T-cell (primary cell): Measurements from ENCODE around the gene LRP1B. TPM values are rescaled to one million over a fixed set of nuclear protein-coding genes. Genes with fewer than 3 reads are reported as not detected.

ENCODE experiments used
- ATAC-seq, 4 experiments: fragments of 200-7000 bp in 3 of 4; fragments of 150-1000 bp in 1 of 4; cut with Tn5 transposase; replicated peaks in 1 of 4; 1 replicate in 3 of 4; 2 replicates in 1 of 4; pipeline ENCODE4 v1.10.0; 2021; ENCODE audit warnings: moderate library complexity in 3 of 4, mild to moderate bottlenecking in 2 of 4, moderate number of reproducible peaks in 1 of 4
- CTCF ChIA-PET, 2 donors: fragments of 300-600 bp; sonication (Branson Sonifier 250); formaldehyde crosslinking; loops; one replicate each; lab custom pipeline; 2022; ENCODE audit warnings: antibody characterized with exemption in 2 of 2; lab: Charles Lee
- POLR2A ChIA-PET, 2 donors: fragments of 300-600 bp; sonication (Branson Sonifier 250); formaldehyde crosslinking; loops; one replicate each; lab custom pipeline; 2022; ENCODE audit warnings: antibody characterized with exemption in 2 of 2; lab: Charles Lee
- DNase-seq, 35 experiments: peaks; one replicate each; pipeline versions ENCODE4 v3.0.0 to v3.0.0-alpha.2; 2013 to 2023
- H3K27ac ChIP-seq: one replicate; pipeline ENCODE4 v1.5.1; 2013; ENCODE audit warnings: low read length
- H3K27me3 ChIP-seq, 2 experiments: replicated peaks in 1 of 2; 1 replicate in 1 of 2; 2 replicates in 1 of 2; pipeline versions ENCODE4 v1.6.1 to v1.7.0; 2013; ENCODE audit warnings: low read length in 1 of 2, mixed read lengths in 1 of 2; ENCODE audit not compliant: control insufficient read depth in 2 of 2, insufficient read depth in 2 of 2; ENCODE audit errors: extremely low read depth in 1 of 2
- H3K36me3 ChIP-seq, 2 donors: 1 replicate in 1 of 2; 2 replicates in 1 of 2; pipeline versions ENCODE4 v1.6.1 to v1.7.0; 2013; ENCODE audit warnings: low read length in 1 of 2; ENCODE audit not compliant: control insufficient read depth in 2 of 2, insufficient read depth in 1 of 2; ENCODE audit errors: extremely low read depth in 1 of 2
- H3K4me1 ChIP-seq, 2 experiments: 1 replicate in 1 of 2; 2 replicates in 1 of 2; pipeline versions ENCODE4 v1.6.1 to v1.7.0; 2013; ENCODE audit warnings: low read length in 2 of 2, mixed read lengths in 1 of 2; ENCODE audit not compliant: insufficient read depth in 2 of 2, control insufficient read depth in 1 of 2; ENCODE audit errors: extremely low read depth in 1 of 2
- H3K4me3 ChIP-seq, 2 donors: 1 replicate in 1 of 2; 2 replicates in 1 of 2; pipeline versions ENCODE4 v1.5.1 to v1.7.0; 2013; ENCODE audit warnings: mild to moderate bottlenecking in 2 of 2, low read length in 1 of 2, moderate library complexity in 1 of 2; ENCODE audit not compliant: control insufficient read depth in 1 of 2; ENCODE audit errors: extremely low read depth in 1 of 2
- H3K9me3 ChIP-seq: 2 replicates; pipeline ENCODE4 v1.7.0; 2013
- H3K27ac Mint-ChIP-seq, 2 donors: one replicate each; pipeline ENCODE4 v1.8.0; 2020 to 2021; ENCODE audit warnings: mild to moderate bottlenecking in 2 of 2, mixed read lengths in 2 of 2
- H3K27me3 Mint-ChIP-seq, 2 donors: one replicate each; pipeline ENCODE4 v1.8.0; 2021 to 2022; ENCODE audit warnings: mixed read lengths in 2 of 2
- H3K36me3 Mint-ChIP-seq: one replicate; pipeline ENCODE4 v1.8.0; 2021; ENCODE audit warnings: mixed read lengths
- H3K4me1 Mint-ChIP-seq, 3 donors: one replicate each; pipeline ENCODE4 v1.8.0; 2020 to 2022; ENCODE audit warnings: mixed read lengths in 3 of 3, mild to moderate bottlenecking in 1 of 3
- H3K4me3 Mint-ChIP-seq, 3 donors: one replicate each; pipeline ENCODE4 v1.8.0; 2020 to 2022; ENCODE audit warnings: mild to moderate bottlenecking in 3 of 3, mixed read lengths in 3 of 3, moderate library complexity in 3 of 3
- H3K9me3 Mint-ChIP-seq, 3 donors: one replicate each; pipeline ENCODE4 v1.8.0; 2020 to 2022; ENCODE audit warnings: mixed read lengths in 3 of 3
- WGBS: methylation state at CpG from one replicate; pipeline ENCODE4 v1.1.5; 2013; ENCODE audit warnings: missing lambda C conversion rate; ENCODE audit not compliant: insufficient coverage; 5-methylcytosine and 5-hydroxymethylcytosine counted together
- total RNA-seq, 35 experiments: library from RNA in 6 of 35; stranded (reverse) in 6 of 35; fragments of 120-200 nt in 1 of 35; gene quantifications; one replicate each; pipeline versions ENCODE4 v1.2.1 to v1.2.4 and lab custom pipeline; 2013 to 2026

The LRP1B gene
- total RNA-seq, 5 donors from 2014 or later (not counting 1 experiment from before 2014, with no cell fraction given): not detected

DNA sequence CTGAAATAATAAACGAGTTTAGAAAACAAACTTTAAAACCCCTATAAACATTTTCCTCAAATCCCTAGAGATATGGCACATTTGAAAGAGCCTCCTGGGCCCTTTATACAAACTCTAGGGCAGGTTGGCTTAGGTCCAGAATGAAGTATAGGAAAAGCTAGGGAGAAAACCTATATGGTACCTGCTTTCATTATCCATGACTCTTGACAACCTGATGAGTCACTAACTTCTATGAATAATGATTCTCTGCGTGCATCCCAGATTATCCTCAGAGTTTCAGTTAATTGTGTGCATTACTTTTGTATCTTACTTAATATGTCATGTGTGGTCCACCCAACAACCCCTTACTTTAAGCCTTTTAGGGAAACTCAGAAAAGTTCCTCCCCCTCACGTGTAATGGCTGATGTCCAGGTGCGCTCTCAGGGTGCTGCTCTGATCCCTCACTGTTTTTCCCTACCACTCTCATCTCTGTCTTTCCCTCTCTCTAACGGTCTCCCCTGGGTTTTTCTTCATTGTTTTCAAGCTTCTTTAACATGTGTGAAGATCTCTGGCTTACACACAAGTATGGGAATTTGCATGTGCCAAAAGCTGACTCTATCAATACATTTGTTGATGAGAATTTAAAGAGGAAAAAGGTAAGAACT lies 78.5 kb downstream of the LRP1B start:
- no peak overlapping the region for H3K4me3 ChIP-seq
- no peak for ATAC-seq
- Mint-ChIP-seq H3K36me3 (no peaks in the 10 kb centered on the region), H3K4me3 (no peak overlapping the region), H3K27ac (no peak overlapping the region), H3K4me1 (no peaks in the 10 kb centered on the region), H3K27me3 (no peaks in the 10 kb centered on the region), H3K9me3 (peaks cover 0 to 17% (median 15%) of the 10 kb centered on the region in 3 donors)
- ChIA-PET CTCF (no interaction called here), POLR2A (no interaction called here)
- H3K4me1 ChIP-seq: no peaks in the 10 kb centered on the region
- no peaks in the 10 kb centered on the region for H3K27me3 ChIP-seq
- WGBS: 50% methylated on average over 2 of the region's 5 CpGs
- DNase-seq: no peak
- H3K27ac ChIP-seq: no peak overlapping the region
- H3K9me3 ChIP-seq: no peaks in the 10 kb centered on the region
- H3K36me3 ChIP-seq: no peaks in the 10 kb centered on the region

DNA sequence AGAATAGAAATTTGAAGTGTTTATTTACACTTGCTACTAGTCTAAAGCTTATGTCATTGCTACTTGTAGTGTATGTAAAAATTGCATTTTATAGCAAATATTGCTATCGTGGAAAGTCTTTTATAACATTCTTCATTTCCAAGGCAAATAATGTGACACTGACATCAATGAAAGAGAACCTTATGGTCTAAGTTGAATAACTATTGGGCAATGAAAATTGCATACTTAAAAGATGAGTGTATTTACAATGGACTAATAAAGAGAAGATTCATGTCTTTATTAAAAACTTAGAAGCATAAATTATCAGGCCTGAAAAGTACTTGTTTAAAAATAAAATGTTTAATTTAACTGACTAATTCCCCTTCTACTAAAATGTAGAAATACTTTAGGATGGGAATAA lies 82.2 kb downstream of the LRP1B start:
- Mint-ChIP-seq H3K4me3 (no peak overlapping the region), H3K9me3 (peaks cover under 1 to 17% (median 5%) of the 10 kb centered on the region in 3 donors), H3K4me1 (no peaks in the 10 kb centered on the region), H3K27ac (no peak overlapping the region), H3K27me3 (no peaks in the 10 kb centered on the region), H3K36me3 (no peaks in the 10 kb centered on the region)
- H3K4me1 ChIP-seq: no peaks in the 10 kb centered on the region
- WGBS: no CpG with 5 or more reads among the region's 1 CpG
- H3K9me3 ChIP-seq: no peaks in the 10 kb centered on the region
- POLR2A ChIA-PET: no interaction called here
- ATAC-seq: no peak
- no peak for DNase-seq
- no peaks in the 10 kb centered on the region for H3K36me3 ChIP-seq
- CTCF ChIA-PET: no interaction called here
- H3K4me3 ChIP-seq: no peak overlapping the region
- no peak overlapping the region for H3K27ac ChIP-seq
- H3K27me3 ChIP-seq: no peaks in the 10 kb centered on the region

GRCh38 chr2:142045641-142046040 lies 85.2 kb downstream of the LRP1B start:
- ATAC-seq (no peak), DNase-seq (no peak)
- no peak overlapping the region for H3K4me3 Mint-ChIP-seq
- H3K27ac Mint-ChIP-seq: no peak overlapping the region
- no peaks in the 10 kb centered on the region for H3K4me1 ChIP-seq
- H3K36me3 ChIP-seq: no peaks in the 10 kb centered on the region
- CTCF ChIA-PET: no interaction called here
- POLR2A ChIA-PET: no interaction called here
- H3K9me3 ChIP-seq: no peaks in the 10 kb centered on the region
- no peaks in the 10 kb centered on the region for H3K27me3 ChIP-seq
- H3K27me3 Mint-ChIP-seq: no peaks in the 10 kb centered on the region
- H3K36me3 Mint-ChIP-seq: no peaks in the 10 kb centered on the region
- H3K4me1 Mint-ChIP-seq: no peaks in the 10 kb centered on the region
- no peak overlapping the region for H3K27ac ChIP-seq
- peaks cover 0 to 14% (median 8%) of the 10 kb centered on the region in 3 donors for H3K9me3 Mint-ChIP-seq
- 80% methylated on average over 2 of the region's 4 CpGs for WGBS
- H3K4me3 ChIP-seq: no peak overlapping the region

- Histone ChIP-seq H3K4me1 (no peaks in the 10 kb centered on the region), H3K27ac (no peak overlapping the region), H3K4me3 (no peak overlapping the region), H3K36me3 (no peaks in the 10 kb centered on the region), H3K27me3 (no peaks in the 10 kb centered on the region), H3K9me3 (no peaks in the 10 kb centered on the region)
- Mint-ChIP-seq H3K36me3 (no peaks in the 10 kb centered on the region), H3K4me1 (no peaks in the 10 kb centered on the region), H3K4me3 (no peak overlapping the region), H3K27ac (no peak overlapping the region), H3K9me3 (peaks cover 0 to 16% (median 8%) of the 10 kb centered on the region in 3 donors), H3K27me3 (no peaks in the 10 kb centered on the region)
- ChIA-PET POLR2A (no interaction called here), CTCF (no interaction called here)
- DNase-seq (no peak), ATAC-seq (no peak)
- 67% methylated on average over 1 of the region's 3 CpGs for WGBS
Observed at GRCh38 chr2:142044197-142044596, 86.6 kb downstream of the LRP1B start.

GRCh38 chr2:142042536-142043199 lies 88.1 kb downstream of the LRP1B start:
- Histone ChIP-seq H3K4me1 (no peaks in the 10 kb centered on the region), H3K4me3 (no peak overlapping the region), H3K27ac (no peak overlapping the region), H3K36me3 (no peaks in the 10 kb centered on the region), H3K9me3 (no peaks in the 10 kb centered on the region), H3K27me3 (no peaks in the 10 kb centered on the region)
- ChIA-PET CTCF (no interaction called here), POLR2A (no interaction called here)
- no peak for ATAC-seq
- Mint-ChIP-seq H3K27ac (no peak overlapping the region), H3K27me3 (no peaks in the 10 kb centered on the region), H3K36me3 (no peaks in the 10 kb centered on the region), H3K4me1 (no peaks in the 10 kb centered on the region), H3K9me3 (peaks cover 0 to 16% (median 11%) of the 10 kb centered on the region in 3 donors), H3K4me3 (no peak overlapping the region)
- no CpG with 5 or more reads among the region's 1 CpG for WGBS
- DNase-seq: no peak

GRCh38 chr2:142041996-142042395 lies 88.8 kb downstream of the LRP1B start:
- no peaks in the 10 kb centered on the region for H3K27me3 ChIP-seq
- H3K9me3 ChIP-seq: no peaks in the 10 kb centered on the region
- ChIA-PET POLR2A (no interaction called here), CTCF (no interaction called here)
- no peaks in the 10 kb centered on the region for H3K4me1 Mint-ChIP-seq
- WGBS: no CpG with 5 or more reads among the region's 6 CpGs
- no peaks in the 10 kb centered on the region for H3K27me3 Mint-ChIP-seq
- no peak overlapping the region for H3K27ac Mint-ChIP-seq
- H3K4me1 ChIP-seq: no peaks in the 10 kb centered on the region
- no peak overlapping the region for H3K4me3 ChIP-seq
- H3K9me3 Mint-ChIP-seq: peaks cover 0 to 13% (median 13%) of the 10 kb centered on the region in 3 donors
- no peak overlapping the region for H3K27ac ChIP-seq
- DNase-seq (no peak), ATAC-seq (no peak)
- H3K36me3 Mint-ChIP-seq: no peaks in the 10 kb centered on the region
- H3K36me3 ChIP-seq: no peaks in the 10 kb centered on the region
- no peak overlapping the region for H3K4me3 Mint-ChIP-seq
